ENCODE results near the gene ARAP3.
A peak's percentile ranks its signal among the peaks of the same experiment; 100 is the strongest.
"Not testable (repeated sequence)": the region's sequence is repeated elsewhere in the genome, so short reads cannot be mapped to it uniquely, and the experiment has no call there.

Gene ARAP3

GRCh38 chr5:141681695-141682641 lies at the start of gene ARAP3:
Gene ARAP3, minus strand, starts transcription at chr5:141682230. Its CDS starts 1,744 bp downstream, at chr5:141680486.
- ChIA-PET POLR2A (ENCODE audit: low non-redundant PET) (interaction anchor here (0.6 to 0.8 kb wide), 2 partner anchors 11 to 87 kb away, joined by 3 to 4 read pairs; no protein-coding TSS in a partner anchor), CTCF (interaction anchor here (0.6 to 2.4 kb wide), 6 partner anchors 10 to 1536 kb away, joined by 3 to 18 read pairs (median 4); partner anchors contain the start of gene PCDH1)
- peak; percentile 95 for DNase-seq (ENCODE audit: low spot score)
- TF ChIP-seq CTCF (conservative IDR thresholded peaks at IDR 0.05; ENCODE audit: low read depth): no peak
- H3K27ac ChIP-seq: peak within 1 kb of the TSS; percentile 89

- no peak for DNase-seq (ENCODE audit: low spot score)
- ChIA-PET CTCF (interaction anchor here (0.7 kb wide), 1 partner anchor 231 kb away, joined by 4 read pairs; no protein-coding TSS in a partner anchor), POLR2A (ENCODE audit: low non-redundant PET) (interaction anchor here (0.6 kb wide), 1 partner anchor 9 kb away, joined by 3 read pairs; no protein-coding TSS in a partner anchor)
- no peak for TF ChIP-seq CTCF (conservative IDR thresholded peaks at IDR 0.05; ENCODE audit: low read depth)
- H3K27ac ChIP-seq: no peak overlapping the region
These were observed 47.5 kb upstream of the ARAP3 start for GRCh38 chr5:141729387-141730006.

GRCh38 chr5:141725891-141726290 lies 43.9 kb upstream of the ARAP3 start:
- no peak for TF ChIP-seq CTCF (conservative IDR thresholded peaks at IDR 0.05; ENCODE audit: low read depth)
- 0 out of 2 replicates have a peak overlapping the region, but pooled peaks have one; percentile 19 for H3K27ac ChIP-seq
- POLR2A ChIA-PET (ENCODE audit: low non-redundant PET): no interaction called here
- CTCF ChIA-PET: interaction anchor here (1.1 kb wide), 1 partner anchor 23 kb away, joined by 3 read pairs; no protein-coding TSS in a partner anchor
- DNase-seq (ENCODE audit: low spot score): peak; percentile 47

GRCh38 chr5:141725174-141725573 lies 43.1 kb upstream of the ARAP3 start:
- H3K27ac ChIP-seq; POLR2A ChIA-PET (ENCODE audit: low non-redundant PET); DNase-seq (ENCODE audit: low spot score): not testable (repeated sequence)
- CTCF ChIA-PET: interaction anchor here (1.1 kb wide), 1 partner anchor 23 kb away, joined by 3 read pairs; no protein-coding TSS in a partner anchor

- DNase-seq (ENCODE audit: low spot score): no peak
- no peak overlapping the region for H3K27ac ChIP-seq
- TF ChIP-seq CTCF (conservative IDR thresholded peaks at IDR 0.05; ENCODE audit: low read depth): no peak
- CTCF ChIA-PET: interaction anchor here (1.4 kb wide), 1 partner anchor 30 kb away, joined by 4 read pairs; no protein-coding TSS in a partner anchor
- POLR2A ChIA-PET (ENCODE audit: low non-redundant PET): no interaction called here
These were observed 40.2 kb upstream of the ARAP3 start for GRCh38 chr5:141722266-141722665.

- no peak for TF ChIP-seq CTCF (conservative IDR thresholded peaks at IDR 0.05; ENCODE audit: low read depth)
- POLR2A ChIA-PET (ENCODE audit: low non-redundant PET): no interaction called here
- no peak overlapping the region for H3K27ac ChIP-seq
- CTCF ChIA-PET: interaction anchor here (0.6 to 1.1 kb wide), 3 partner anchors 162 to 1687 kb away, joined by 3 to 5 read pairs (median 3); no protein-coding TSS in a partner anchor
- no peak for DNase-seq (ENCODE audit: low spot score)
These were observed 35.0 kb upstream of the ARAP3 start for GRCh38 chr5:141717043-141717442.

All from RWPE1 (cell line).